ENCODE data around the gene TBC1D10A. TPM values are rescaled to one million over a fixed set of nuclear protein-coding genes. Genes with fewer than 3 reads are reported as not detected.

TBC1D10A gene
- total and polyA plus RNA-seq, 2 experiments from 2014 or later = 3.3 to 8.8 TPM

DNA sequence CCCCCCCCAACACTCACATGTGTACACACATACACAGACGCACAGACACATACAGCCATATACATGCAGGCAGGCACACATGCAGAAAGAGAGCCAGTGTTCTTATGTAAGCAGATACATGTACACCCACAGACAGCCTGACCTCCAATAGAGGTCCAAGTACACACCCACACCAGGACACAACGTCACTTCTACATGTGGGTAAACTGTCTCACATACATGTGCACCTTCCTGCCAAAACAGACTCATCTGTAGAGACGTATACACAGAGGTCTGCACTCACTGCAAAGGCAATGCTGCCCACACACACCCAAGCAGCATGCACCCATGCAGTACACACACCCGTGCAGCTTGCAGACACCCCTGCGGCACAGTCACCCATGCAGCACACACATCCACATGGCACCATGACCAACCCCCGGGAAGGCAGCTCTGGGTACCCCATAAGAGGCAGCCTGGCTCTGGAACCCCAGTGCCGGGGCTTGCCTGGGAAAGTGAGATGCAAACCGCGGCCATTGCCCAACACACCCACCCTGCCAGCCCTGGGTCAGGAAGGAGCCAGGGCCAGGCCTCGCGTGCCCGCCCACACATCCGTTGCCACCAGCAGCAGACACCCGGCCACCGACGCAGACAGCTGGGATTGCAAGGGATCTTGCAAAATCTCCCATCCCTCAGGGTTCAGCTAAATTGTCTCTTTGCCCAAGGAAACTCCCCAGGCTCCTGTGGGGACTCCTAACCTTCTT is 47.5 kb downstream of the TBC1D10A start:
- Histone ChIP-seq H3K4me2 (no peak overlapping the region), H3K36me3 (ENCODE audit: insufficient read depth) (no peaks in the 10 kb centered on the region), H3K27me3 (ENCODE audit: insufficient read depth) (no peaks in the 10 kb centered on the region), H3K9me2 (ENCODE audit: insufficient read depth) (no peaks in the 10 kb centered on the region), H3K79me2 (replicated peaks; ENCODE audit: insufficient read depth) (no peaks in the 10 kb centered on the region), H2AFZ (no peak overlapping the region), H3K4me3 (no peak overlapping the region), H3K4me1 (ENCODE audit: insufficient read depth) (0 out of 2 replicates have a peak, but pooled peaks cover 4% of the 10 kb centered on the region), H4K20me1 (replicated peaks; ENCODE audit: insufficient read depth) (no peaks in the 10 kb centered on the region), H3K27ac (ENCODE audit: low read depth) (no peak overlapping the region), H3F3A (replicated peaks; ENCODE audit: low read depth) (no peaks in the 10 kb centered on the region)
- ATAC-seq (no peak), DNase-seq (ENCODE audit: low spot score) (no peak)
- TF ChIP-seq EZH2 (IDR thresholded peaks at IDR 0.05; ENCODE audit: low read depth, unreplicated experiment) (no peak), POLR2AphosphoS5 (IDR thresholded peaks at IDR 0.05; ENCODE audit: low read depth) (no peak), CTCF (conservative IDR thresholded peaks at IDR 0.05; ENCODE audit: low read depth in 2 of 2) (no peak), CREB1 (CRISPR knock-in tag; IDR thresholded peaks at IDR 0.05; ENCODE audit: low read depth) (no peak), ZNF331 (CRISPR knock-in tag; IDR thresholded peaks at IDR 0.05; ENCODE audit: low read depth) (no peak), ZNF114 (CRISPR knock-in tag; IDR thresholded peaks at IDR 0.05) (no peak), EZH2phosphoT487 (IDR thresholded peaks at IDR 0.05; ENCODE audit: unreplicated experiment) (no peak), NANOG (IDR thresholded peaks at IDR 0.05; ENCODE audit: borderline replicate concordance) (no peak), JUNB (IDR thresholded peaks at IDR 0.05; ENCODE audit: unreplicated experiment) (no peak), STAT1 (IDR thresholded peaks at IDR 0.05; ENCODE audit: unreplicated experiment) (no peak), ETS1 (IDR thresholded peaks at IDR 0.05) (no peak)
- TF ChIP-seq, protein P1, sequence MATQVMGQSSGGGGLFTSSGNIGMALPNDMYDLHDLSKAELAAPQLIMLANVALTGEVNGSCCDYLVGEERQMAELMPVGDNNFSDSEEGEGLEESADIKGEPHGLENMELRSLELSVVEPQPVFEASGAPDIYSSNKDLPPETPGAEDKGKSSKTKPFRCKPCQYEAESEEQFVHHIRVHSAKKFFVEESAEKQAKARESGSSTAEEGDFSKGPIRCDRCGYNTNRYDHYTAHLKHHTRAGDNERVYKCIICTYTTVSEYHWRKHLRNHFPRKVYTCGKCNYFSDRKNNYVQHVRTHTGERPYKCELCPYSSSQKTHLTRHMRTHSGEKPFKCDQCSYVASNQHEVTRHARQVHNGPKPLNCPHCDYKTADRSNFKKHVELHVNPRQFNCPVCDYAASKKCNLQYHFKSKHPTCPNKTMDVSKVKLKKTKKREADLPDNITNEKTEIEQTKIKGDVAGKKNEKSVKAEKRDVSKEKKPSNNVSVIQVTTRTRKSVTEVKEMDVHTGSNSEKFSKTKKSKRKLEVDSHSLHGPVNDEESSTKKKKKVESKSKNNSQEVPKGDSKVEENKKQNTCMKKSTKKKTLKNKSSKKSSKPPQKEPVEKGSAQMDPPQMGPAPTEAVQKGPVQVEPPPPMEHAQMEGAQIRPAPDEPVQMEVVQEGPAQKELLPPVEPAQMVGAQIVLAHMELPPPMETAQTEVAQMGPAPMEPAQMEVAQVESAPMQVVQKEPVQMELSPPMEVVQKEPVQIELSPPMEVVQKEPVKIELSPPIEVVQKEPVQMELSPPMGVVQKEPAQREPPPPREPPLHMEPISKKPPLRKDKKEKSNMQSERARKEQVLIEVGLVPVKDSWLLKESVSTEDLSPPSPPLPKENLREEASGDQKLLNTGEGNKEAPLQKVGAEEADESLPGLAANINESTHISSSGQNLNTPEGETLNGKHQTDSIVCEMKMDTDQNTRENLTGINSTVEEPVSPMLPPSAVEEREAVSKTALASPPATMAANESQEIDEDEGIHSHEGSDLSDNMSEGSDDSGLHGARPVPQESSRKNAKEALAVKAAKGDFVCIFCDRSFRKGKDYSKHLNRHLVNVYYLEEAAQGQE (IDR thresholded peaks at IDR 0.05; ENCODE audit: unreplicated experiment) = no peak
- TF ChIP-seq, protein P2, sequence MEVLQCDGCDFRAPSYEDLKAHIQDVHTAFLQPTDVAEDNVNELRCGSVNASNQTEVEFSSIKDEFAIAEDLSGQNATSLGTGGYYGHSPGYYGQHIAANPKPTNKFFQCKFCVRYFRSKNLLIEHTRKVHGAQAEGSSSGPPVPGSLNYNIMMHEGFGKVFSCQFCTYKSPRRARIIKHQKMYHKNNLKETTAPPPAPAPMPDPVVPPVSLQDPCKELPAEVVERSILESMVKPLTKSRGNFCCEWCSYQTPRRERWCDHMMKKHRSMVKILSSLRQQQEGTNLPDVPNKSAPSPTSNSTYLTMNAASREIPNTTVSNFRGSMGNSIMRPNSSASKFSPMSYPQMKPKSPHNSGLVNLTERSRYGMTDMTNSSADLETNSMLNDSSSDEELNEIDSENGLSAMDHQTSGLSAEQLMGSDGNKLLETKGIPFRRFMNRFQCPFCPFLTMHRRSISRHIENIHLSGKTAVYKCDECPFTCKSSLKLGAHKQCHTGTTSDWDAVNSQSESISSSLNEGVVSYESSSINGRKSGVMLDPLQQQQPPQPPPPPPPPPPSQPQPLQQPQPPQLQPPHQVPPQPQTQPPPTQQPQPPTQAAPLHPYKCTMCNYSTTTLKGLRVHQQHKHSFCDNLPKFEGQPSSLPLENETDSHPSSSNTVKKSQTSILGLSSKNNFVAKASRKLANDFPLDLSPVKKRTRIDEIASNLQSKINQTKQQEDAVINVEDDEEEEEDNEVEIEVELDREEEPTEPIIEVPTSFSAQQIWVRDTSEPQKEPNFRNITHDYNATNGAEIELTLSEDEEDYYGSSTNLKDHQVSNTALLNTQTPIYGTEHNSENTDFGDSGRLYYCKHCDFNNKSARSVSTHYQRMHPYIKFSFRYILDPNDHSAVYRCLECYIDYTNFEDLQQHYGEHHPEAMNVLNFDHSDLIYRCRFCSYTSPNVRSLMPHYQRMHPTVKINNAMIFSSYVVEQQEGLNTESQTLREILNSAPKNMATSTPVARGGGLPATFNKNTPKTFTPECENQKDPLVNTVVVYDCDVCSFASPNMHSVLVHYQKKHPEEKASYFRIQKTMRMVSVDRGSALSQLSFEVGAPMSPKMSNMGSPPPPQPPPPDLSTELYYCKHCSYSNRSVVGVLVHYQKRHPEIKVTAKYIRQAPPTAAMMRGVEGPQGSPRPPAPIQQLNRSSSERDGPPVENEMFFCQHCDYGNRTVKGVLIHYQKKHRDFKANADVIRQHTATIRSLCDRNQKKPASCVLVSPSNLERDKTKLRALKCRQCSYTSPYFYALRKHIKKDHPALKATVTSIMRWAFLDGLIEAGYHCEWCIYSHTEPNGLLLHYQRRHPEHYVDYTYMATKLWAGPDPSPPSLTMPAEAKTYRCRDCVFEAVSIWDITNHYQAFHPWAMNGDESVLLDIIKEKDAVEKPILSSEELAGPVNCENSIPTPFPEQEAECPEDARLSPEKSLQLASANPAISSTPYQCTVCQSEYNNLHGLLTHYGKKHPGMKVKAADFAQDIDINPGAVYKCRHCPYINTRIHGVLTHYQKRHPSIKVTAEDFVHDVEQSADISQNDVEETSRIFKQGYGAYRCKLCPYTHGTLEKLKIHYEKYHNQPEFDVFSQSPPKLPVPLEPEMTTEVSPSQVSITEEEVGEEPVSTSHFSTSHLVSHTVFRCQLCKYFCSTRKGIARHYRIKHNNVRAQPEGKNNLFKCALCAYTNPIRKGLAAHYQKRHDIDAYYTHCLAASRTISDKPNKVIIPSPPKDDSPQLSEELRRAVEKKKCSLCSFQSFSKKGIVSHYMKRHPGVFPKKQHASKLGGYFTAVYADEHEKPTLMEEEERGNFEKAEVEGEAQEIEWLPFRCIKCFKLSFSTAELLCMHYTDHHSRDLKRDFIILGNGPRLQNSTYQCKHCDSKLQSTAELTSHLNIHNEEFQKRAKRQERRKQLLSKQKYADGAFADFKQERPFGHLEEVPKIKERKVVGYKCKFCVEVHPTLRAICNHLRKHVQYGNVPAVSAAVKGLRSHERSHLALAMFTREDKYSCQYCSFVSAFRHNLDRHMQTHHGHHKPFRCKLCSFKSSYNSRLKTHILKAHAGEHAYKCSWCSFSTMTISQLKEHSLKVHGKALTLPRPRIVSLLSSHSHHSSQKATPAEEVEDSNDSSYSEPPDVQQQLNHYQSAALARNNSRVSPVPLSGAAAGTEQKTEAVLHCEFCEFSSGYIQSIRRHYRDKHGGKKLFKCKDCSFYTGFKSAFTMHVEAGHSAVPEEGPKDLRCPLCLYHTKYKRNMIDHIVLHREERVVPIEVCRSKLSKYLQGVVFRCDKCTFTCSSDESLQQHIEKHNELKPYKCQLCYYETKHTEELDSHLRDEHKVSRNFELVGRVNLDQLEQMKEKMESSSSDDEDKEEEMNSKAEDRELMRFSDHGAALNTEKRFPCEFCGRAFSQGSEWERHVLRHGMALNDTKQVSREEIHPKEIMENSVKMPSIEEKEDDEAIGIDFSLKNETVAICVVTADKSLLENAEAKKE (CRISPR knock-in tag; IDR thresholded peaks at IDR 0.05) = no peak
- Mint-ChIP-seq H3K4me3 (no peak overlapping the region), H3K36me3 (ENCODE audit: low read depth) (no peaks in the 10 kb centered on the region), H3K9me3 (no peaks in the 10 kb centered on the region), H3K4me1 (peaks cover 9% of the 10 kb centered on the region), H3K27ac (no peak overlapping the region), H3K27me3 (ENCODE audit: insufficient read depth, low read depth, poor library complexity) (peaks cover 20% of the 10 kb centered on the region)
